GM19023 (cell line): Measurements from ENCODE around the gene ABCD3.

Source experiments
- ATAC-seq: cut with Tn5 transposase; IDR thresholded peaks from one replicate; pipeline ENCODE4 v1.9.1; 2021; ENCODE audit warnings: mild to moderate bottlenecking, moderate library complexity; ENCODE audit not compliant: unreplicated experiment

ABCD3 gene

GRCh38 chr1:94524531-94524930 is 106.3 kb downstream of the ABCD3 start:
- no peak for ATAC-seq

DNA sequence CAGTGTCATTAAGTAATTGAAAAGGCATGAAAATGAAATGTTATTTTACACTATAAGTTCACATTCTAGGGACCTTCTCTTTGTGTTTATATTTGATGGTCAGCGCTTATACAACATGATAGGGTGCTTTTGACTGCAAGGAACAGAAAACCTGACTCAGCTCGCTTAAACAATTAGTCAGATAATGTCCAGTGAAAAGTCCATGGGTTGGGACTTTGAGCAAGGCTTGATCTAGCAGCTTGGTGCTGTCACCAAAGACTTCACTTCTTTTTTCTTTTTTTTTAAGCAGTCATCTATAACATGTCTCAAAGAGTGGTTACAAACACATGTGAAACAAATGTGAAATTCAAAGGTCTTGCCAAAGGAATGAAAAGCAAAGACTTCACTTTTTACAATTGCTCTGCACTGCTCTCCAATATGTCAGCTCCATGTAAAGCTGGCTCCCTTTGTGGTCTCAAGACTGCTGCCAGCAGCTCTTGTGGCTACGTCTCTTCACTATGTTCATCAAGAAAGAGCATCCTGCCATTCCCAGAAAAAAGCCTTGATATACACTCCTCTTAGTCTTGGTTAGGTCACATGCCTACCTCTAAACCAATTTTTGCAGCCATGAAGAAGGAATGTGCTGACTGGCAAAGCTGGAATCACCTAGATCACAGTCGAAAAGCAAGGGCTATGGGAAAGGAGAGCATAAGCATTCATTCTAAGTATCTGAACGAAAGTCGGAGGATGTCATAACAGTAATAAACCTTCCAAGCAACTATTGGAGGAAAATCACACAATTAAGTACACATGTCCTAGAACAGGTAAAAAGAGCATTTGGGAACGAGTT is 108.2 kb downstream of the ABCD3 start:
- ATAC-seq: no peak

DNA sequence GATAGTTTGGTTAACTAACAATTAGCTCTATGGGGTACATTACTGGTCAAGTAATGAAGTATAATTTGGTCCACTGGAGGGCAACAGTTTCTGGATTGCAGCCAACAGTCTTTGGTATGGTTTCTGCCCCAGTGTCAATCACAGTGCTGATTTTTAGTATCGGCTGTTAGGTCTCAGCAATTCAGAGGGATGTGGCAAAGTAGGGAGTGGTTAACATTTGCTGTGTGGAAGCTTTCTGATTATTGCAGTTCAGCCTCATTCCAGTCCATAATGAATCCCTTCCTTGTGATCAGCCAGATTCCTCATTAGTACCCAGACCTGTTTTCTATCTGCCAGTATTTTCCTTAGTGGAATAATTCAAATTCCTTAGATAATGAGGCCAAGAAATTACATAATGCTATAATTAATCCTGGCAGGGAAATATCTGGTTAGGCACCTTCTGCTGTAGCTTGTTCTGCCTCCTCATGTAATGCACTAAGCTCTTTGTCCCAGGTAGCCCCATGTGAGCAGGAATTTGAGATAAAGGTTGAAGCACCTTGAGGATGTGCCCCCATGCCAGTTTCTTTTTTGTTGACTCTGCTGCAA is 109.3 kb downstream of the ABCD3 start:
- ATAC-seq: no peak

DNA sequence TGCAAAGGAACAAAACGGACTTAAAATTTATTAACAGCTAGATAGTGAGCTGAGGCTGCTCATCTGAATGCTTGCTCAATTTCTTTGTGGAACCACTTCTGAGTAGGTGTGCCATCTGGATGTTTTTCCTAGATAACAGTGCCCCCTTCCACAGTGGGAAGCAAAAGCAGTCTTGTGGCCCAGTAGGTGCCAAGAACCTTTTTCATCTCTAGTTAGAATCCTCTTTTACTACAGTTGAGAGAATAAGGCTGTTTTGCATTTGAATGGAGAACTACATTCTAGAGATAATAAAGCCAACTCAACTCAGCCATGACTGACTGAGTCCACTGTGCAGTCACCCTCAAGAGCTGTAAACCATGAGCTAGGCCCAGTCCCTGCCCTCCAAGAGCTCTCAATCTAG is 110.1 kb downstream of the ABCD3 start:
- no peak for ATAC-seq

DNA sequence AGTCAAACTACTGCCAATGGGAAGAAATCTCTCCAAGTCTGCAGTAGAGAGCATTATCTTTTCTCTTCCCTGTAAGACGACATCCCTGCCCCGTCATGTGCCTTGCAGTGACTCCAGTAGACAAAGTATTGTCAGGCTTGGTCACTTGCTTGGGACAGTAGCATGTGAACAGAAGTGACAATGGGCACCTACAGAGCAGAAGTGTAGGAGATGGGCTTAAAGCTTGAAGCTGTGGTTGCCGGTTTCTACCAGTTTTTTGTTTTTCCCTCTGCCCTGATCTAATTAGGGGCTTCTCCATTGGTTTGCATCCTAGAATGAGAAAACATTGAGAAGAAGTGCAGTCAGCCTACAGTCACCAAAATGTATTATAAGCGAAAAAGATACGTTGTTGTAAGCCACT is 110.6 kb downstream of the ABCD3 start:
- ATAC-seq: no peak

DNA sequence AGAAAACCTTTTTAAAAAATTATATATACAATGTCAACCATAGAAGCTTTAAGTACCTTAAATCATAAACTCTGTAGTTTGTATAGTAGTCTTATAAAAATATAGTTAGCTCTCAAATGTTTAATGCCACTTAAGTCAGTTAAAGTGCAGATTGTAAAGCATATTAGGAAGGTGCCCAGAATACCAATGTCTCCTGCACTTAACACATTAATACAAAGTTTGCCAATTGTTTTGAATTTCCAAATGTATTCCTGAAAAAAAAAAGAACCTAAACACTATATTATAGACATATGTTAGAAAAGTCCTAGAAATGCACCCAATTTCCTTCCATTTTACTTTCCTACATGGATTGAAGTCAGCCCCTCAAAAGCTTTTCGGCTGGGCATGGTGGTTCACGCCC is 111.2 kb downstream of the ABCD3 start:
- ATAC-seq: no peak

- no peak for ATAC-seq
Measured at GRCh38 chr1:94530373-94530878, 112.2 kb downstream of the ABCD3 start.

GRCh38 chr1:94531664-94532063 is 113.5 kb downstream of the ABCD3 start:
- no peak for ATAC-seq

GRCh38 chr1:94532077-94532476 is 113.9 kb downstream of the ABCD3 start:
- ATAC-seq: no peak

DNA sequence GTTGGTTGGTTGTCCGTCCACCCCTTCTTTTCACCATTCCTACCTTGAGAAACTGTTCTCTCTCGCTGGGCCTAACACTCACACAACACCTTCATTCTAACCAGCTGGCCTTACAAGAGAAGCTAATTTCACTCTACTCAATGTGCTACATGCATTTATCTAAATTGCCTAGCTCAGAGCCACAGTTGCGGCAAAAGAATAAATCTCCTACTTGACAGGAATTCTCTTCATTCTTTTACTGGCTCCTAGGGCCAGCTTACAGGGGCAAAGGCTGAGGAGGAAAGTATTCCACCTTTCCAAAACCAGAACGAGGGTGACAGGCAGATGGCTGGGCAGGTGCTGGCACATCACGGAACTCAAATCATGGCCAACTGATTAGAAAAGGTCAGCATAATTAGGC is 116.9 kb downstream of the ABCD3 start:
- ATAC-seq: no peak

DNA sequence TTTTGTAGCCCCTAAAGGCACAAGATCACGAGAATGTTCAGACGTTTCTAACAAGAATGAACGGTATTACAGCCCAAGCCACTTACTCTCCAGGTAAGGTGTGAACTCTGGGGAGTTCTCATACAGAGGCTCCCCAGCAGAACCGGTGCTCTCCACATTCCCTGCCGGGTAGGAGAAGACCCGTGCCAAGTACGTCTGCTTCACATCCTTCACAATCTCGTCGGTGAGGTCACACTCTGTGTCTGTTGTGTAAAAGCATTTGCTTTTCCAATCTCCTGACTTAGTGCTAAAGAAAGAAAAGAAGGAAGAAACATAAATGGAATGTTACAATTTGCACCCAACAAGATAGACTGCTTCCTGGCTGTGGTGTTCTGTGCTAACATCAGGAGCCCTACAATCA is 117.7 kb downstream of the ABCD3 start:
- ATAC-seq: no peak

DNA sequence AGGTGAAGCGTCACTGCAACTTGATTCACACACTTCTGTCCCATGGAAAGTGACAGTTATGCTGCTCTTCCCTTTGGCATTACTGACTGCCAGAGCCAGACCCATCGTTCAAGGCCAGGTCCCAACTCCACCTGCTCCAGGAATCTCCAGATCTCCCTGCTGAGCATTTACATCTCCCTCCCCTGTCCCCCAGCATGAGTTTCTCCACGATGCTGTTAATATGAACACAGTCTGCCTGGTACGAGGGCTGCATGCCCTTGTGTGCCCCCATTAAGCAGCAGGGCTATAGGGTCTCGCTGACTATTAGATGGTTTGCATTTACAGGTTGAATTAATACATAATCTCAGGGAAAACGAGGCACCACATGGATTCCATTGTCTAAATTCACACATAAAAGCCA is 119.1 kb downstream of the ABCD3 start:
- ATAC-seq: no peak

- no peak for ATAC-seq
Measured at GRCh38 chr1:94538243-94538827, 120.1 kb downstream of the ABCD3 start.

- no peak for ATAC-seq
Measured at GRCh38 chr1:94539496-94539895, 121.3 kb downstream of the ABCD3 start.

- no peak for ATAC-seq
Measured at GRCh38 chr1:94540440-94541245, 122.5 kb downstream of the ABCD3 start.

- ATAC-seq: peak; percentile 75
Measured at GRCh38 chr1:94541246-94542087, 123.3 kb downstream of the ABCD3 start, which contains the start of gene F3. TSS of gene F3 (minus strand) at chr1:94541759. CDS start at chr1:94541636, 123 bp downstream.

DNA sequence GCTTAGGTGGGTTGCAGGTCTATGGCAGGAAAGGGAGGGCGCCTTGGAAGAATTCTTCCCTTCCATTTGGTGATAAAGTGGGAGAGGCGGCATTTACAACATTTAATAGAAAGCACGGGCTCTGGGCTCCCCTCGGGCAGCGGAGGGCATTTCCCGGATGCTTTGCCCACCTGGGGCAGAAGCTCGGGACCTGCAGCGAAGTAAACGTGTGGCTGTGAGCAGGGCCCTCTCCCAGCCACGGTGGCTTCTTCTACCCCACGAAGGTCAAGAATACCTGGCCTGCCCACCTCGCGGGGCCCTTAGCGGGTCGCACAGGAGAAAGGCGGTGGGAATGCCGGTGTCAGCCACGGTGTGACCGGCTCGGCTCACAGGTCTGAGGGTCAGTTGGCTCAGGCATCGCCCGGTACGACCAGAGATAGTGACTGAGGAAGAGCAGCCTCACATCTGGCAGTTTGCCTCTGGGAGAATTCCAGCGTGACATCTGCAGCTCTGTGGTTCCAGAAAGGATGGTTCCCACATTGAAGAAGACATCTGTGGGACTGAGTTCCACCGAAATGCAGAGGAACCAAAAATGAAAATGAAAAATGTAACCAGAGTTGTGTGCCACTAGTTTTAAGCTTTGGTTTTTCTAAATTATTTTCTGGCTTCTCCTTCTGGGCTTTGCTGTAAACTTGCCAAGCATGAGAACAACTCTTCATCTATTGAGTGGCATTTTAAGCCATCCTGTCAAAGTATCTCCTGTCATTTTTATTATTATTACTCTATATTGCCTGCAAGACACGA is 124.1 kb downstream of the ABCD3 start:
- peak; percentile 24 for ATAC-seq

- no peak for ATAC-seq
Measured at GRCh38 chr1:94543001-94543400, 124.8 kb downstream of the ABCD3 start.

DNA sequence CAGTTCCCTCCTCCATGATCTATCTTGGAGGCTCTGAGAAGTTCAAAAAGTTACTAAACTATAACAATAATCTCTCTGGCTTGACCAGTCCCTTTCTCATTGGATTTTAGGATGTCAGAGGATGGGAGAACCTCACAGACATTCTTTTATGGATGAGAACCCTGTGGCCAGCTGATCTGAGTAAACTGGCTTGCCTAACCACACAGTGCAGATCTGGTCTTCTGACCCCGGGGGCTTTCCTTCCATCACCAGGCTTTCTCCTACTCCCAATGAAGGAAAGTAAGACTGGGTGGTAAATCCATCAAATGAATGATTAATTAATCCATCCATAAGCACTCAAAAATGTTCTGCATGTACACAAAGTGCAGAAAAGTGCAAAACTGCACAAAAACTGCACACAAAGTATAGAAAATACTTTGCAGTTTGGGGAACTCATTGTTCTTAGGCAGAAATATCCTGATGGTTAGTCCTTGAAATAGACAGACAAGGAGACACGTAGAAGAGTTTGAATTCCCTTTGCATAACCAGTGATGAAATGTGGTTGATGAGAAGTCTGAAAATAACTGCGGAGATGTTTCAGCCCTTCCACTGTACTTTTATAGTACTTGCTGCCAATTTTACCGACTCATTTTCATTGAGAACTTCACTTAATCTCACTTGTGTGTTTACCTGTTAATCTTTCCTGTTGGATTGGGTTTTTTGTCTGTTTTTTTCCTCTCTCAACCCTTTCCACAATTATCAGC is 125.9 kb downstream of the ABCD3 start:
- ATAC-seq: no peak
